ENCODE measurements around the gene METTL16.

The METTL16 gene

DNA sequence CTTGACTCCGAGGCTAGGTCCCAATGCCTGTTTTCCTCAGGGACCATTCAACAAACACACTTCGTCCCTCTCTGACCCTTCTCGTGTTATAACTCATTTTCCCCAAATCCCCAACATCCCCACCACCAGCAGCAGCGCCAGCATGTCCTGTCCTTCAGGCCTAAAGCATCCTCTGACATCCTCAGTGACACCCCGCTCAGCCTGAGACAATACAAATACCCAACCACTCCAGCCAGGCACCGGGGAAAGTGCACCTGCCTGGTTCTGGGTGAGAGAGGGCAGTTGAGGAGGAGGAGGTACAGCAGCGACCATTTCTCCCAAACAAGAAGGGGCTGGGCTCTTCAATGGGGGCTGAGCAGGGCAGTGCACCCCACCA, 115.5 kb downstream of the METTL16 start:
- no peak for DNase-seq (ENCODE audit: low read depth in 2 of 2)

DNA sequence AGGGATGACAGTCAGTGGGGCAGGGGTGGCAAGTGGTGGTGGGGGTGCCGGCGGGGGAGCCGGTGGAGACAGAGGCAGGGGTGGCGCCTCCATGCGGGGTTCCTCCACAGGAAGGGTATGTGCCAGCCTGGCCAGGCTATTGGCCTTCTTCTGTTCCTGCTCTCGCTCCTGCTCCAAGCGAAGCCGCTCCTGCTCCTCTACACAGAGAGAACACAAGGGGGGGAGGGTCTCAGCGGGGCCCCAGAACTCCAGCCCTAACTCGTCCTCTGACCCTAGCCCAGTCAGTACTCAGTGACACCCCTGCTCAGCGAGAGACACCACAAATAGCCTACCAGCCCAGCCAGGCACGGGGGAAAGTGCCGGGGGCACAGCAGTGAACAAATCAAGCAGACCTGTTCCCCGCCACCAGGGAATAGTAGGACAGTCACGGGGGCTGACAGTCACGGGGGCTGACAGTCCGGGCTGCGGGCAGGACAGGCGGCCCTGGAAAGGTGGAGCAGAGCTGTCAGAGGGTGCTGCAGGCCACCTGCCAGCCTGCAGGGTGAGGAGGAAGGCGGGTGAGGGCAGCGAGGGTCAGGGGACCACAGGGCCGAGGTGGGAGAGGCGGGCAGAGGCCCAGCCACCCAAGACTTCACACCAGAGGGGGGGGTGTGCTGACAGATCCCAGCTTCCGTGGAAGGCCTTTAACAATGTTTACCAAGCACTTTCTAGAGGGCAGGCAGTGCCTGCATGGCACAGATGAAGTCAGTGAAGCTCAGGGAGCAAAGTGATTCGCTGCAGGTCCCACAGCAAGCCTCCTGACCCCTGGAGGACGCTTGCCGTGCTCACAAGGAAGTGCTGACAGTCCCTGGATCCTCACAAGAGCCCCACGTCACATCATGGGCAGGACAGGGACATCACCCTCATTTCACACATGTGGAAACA, 116.2 kb downstream of the METTL16 start:
- no peak for DNase-seq (ENCODE audit: low read depth in 2 of 2)

DNA sequence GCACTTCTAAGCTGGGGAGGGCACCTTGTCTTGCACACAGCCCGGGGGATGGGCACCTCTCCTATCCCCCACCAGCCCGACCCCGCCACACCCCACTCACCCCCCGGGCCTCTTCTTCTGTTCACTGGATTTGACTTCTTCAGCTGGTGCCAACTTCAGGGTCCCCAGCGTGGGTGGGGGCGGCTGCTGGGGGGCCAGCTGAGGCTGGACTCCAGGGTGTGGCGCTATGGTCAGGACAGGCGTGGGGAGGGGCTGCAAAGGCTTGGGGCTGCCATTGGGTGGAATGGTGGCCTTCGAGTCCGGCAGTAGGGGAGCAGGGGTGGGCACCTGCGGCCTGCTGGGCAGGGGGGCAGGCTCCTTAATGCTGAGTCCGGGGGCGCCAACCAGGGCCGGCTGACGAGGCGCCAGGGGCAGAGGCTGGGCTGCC, 116.9 kb downstream of the METTL16 start:
- DNase-seq (ENCODE audit: low read depth in 2 of 2): no peak

DNA sequence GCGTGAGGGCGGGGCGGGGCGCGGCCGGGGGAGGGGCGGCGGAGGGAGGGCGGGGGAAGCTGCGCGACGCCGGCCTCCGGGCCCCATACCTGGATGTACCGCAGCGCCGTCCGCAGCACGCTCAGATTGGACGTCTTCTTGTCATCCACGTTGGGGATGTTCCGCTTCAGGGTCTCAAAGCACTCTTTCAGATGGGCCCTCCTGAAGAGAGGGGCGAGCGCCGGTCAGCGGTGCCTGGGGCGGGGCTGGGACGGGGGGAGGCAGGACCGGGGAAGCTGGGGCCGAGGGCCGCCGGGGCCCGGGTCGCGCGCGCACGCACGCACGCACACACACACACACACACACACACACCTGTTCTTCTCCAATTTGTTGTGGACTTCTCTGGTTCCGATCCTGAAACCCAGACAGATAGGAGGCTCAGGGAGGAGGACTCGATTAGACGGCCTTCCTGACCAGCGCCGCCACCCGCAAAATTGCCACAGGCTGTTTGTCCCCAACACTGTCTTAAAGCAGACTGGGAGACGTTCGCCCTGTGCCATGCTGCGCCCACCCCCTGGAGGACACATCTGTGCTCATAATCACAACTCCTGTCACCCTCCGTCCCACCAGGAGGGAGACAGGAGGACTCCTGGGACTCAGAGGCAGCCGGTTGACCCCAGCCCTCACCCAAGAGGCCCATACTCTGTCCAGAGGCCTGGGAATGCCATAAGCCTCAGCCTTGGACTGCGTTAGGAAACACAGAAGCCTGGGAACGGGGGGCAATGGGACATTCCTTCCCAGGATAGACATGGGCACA, 117.5 kb downstream of the METTL16 start:
- no peak for DNase-seq (ENCODE audit: low read depth in 2 of 2)

DNA sequence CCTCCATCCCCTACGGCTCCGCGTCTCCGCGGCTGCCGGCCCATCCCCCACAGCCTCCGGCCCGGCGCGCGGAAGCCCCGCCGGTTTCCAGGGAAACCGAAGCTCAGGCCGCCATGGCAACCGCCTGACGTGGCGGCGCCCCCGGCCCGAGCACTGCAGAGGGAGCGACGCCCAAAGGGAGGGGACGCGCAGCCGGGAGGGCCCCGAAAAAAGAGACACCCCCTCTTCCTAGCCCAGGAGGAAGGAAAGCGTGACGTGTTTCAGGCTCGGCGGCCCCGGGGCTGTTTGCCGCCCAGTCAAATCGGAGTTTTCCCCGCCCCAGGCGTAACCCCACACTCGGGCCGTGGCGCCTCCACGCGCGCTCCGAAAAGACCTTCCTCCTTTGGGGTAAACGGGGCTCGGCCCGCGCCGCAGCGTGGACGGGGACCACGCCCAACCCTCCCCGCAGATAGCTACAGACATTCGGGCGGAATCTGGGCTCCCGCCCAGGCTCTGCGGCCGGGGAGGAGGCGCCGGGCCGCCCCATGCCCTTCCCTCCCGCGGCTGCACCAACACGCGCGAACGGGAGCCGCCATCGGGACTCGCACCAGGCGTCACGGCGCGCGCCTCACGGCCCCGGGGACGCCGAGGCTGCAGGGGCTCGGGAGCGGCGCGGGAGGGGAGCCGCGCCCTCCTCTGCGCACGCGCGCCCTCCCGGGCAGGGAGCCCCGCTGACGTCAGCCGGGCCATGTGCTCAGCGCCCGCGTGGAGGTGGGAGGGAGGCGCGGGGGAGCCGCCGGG, 118.3 kb downstream of the METTL16 start:
- DNase-seq (ENCODE audit: low read depth in 2 of 2): peak; percentile 86

DNA sequence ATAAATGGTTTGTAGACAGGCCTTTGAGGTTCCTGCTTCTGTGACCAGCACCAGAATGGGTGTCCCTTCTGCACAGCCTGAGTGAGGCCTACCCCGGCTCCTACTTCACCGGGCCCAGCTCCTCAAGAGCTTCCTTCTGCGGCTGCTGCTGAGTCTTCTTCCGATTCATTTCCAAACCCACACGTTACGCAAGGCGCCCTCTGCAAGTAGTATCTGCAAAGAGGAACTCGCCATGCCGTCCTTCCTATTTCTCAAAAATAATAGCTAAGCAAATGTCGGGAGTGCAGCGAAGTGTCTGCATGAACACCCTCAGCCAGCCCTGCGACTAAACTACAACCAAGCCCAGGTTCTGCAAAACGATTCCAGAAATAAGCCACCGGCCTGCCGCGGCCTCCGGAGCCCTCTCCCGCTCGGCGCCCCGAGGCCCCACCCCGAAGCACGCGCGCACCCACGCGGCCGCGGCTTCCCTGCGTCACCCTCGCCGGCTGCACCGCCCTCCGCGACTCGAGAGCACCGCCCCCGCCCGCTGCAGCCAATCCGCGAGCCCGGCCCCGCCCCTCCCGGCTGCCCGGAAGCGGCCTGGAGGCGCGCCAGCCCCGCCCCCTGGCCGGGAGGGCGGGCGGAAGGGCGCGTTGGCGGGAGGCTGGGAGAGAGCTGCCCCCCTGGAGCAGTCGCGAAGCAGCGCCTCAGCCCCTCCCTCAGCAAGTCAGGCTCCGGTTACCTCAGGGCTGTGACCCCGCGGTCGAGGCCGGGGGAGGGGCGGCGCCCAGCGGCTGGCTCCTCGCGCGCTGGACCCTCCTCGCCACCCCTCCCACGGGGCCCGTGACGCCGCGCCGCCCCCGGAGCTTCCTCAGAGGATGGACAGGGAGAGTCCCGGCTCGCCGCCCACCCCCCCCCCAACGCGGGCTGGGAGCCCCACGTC, 119.2 kb downstream of the METTL16 start:
- DNase-seq (ENCODE audit: low read depth in 2 of 2): peak; percentile 96 to 97

DNA sequence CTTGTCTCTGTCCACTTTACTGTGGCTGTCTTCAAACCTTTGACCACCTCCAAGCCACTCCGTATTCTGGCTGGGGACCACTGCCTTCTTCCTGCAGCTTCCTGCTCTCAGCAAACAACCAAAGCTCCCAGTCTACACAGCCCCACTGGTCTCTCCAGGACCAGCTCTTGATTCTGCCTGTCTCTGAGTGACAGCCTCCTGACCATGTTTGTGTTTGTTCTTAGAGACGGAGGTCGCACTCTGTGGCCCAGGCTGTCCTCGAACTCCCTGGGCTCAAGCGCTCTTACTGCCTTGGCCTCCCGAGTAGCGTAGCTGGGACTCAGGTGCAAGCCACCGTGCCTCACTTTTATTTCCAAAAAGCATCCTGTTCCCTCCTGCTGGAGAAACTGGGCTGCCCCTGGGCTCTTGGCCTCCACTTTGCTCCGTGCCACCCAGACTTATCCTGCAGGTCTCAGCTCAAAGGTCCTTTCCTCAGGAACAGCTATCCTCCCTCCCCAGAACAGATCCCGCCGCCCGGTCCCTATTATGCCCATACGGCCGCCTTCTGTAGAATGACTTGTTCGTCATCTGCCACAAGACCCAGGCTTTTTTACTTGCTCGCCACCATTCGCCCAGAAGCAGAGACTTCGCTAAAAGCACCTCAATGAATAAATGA, 120.0 kb downstream of the METTL16 start:
- DNase-seq (ENCODE audit: low read depth in 2 of 2): no peak

DNA sequence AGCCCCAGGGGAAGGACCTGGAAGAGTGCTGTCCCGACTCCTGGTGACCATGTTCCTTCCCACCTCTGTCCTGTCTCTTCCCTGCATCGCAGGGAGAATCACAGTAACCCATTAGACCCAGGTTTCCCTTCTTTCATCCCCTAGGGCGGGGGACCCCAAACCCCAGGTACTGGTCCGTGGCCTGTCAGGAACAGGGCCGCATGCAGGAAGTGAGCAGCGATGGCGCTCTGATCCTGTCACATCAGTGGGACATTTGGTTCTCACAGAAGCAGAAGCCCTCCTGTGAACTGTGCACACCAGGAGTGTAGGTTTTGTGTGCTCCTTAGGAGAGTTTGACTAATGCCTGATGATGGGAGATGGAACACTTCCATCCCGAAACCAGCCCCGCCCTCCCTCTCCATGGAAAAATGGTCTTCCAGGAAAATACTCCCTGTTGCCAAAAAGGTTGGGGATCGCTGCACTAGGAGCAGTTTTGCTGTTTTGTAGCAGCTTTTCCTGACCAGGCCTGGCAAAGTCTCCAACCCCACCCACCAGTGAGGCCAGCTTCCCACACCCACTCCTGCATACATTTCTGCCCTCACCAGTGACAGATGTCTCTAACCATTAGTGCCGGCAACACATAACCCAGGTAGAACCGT, 121.4 kb downstream of the METTL16 start:
- no peak for DNase-seq (ENCODE audit: low read depth in 2 of 2)

DNA sequence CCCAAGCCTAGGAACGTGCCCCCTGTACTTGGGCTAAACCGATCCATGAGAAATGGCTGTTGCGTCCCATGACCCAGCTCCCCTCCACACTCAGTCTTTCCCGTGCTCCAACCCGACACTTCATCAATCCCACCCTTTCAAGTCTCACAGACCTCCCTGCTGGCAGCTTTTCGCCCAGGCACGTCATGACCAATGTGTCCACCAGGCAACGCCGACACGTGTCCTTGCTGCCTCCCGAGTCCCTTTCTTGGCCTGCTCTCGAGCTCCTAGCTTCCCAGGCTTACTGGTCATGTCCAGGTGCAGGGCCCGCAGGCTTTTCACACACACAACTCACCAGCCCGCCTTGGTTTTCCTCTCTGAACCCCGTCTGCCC, 123.0 kb downstream of the METTL16 start:
- DNase-seq (ENCODE audit: low read depth in 2 of 2): no peak

DNA sequence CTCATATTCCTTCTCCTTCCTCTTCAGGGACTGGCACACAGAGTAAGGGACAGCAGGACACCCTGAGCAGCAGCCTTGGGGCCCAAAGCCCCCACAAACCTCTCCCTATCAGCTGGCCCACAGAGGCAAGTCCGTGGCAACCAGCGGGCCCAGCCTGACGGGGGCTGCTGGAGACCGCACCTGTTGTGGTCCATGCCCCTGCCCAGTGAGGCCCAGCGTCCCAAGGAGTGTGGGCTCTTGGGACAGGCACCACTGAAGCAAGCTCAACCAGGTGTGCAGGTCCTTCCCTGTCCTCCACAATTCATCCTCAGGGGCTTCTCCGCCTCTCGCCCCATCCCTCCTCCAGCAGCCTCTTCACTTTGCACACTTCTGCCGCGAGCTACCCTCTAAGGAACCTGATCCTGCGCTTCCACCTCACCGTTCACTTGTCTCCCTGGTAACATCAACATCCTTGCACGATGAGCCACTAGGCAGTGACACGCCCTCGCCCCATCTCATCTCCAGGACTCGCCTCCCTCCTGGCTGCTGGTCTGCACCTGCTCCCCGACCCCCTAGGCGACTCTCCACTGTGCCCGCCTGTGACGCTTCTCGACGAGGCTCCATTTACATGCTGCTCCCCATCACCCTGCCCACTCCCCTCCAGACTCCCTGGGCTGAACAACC, 123.5 kb downstream of the METTL16 start:
- no peak for DNase-seq (ENCODE audit: low read depth in 2 of 2)

DNA sequence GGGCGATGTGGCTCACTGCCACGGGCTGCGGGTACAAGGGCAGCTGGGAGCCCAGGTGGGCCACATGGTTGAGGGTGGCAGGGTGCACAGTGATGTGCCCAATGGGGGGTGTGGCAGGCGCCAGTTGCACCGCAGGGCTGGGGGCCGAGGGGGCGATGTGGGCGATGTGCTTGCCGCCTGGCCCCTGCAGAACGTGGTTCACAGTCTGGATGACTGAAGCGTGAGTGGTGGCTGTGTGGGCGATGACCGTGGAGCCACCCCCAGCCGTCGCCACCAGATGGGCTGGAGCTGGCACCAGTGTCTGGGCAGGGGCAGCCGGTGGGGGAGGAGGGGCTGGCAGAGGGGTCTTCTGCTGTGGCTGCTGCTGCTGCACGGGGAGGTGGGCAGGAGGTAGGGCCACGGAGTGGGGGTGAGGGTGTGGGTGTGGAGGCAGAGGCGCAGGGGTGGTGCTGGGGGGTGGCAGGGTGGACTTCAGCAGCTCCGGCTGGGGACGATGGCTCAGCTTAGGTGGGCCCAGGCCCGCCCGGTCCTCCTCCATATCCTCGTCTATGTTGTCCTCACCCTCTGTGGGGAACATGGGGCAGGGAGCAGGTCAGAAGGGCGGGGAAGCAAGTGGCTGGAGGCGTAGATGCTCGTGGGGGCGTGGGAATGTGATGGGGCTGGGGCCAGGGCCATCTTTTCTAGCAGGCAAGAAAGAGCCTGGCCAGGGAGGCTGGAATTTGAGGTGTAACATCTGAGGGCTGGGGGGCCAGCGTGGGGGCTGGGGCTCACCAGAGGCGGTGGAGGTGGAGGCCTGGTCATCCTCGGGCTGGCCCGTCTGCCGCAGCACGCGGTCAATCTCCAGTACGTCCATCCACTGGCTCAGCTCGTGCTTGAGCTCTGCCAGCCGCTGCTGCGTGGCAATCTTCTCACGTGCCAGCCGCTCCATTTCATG, 124.3 kb downstream of the METTL16 start:
- DNase-seq (ENCODE audit: low read depth in 2 of 2): no peak

DNA sequence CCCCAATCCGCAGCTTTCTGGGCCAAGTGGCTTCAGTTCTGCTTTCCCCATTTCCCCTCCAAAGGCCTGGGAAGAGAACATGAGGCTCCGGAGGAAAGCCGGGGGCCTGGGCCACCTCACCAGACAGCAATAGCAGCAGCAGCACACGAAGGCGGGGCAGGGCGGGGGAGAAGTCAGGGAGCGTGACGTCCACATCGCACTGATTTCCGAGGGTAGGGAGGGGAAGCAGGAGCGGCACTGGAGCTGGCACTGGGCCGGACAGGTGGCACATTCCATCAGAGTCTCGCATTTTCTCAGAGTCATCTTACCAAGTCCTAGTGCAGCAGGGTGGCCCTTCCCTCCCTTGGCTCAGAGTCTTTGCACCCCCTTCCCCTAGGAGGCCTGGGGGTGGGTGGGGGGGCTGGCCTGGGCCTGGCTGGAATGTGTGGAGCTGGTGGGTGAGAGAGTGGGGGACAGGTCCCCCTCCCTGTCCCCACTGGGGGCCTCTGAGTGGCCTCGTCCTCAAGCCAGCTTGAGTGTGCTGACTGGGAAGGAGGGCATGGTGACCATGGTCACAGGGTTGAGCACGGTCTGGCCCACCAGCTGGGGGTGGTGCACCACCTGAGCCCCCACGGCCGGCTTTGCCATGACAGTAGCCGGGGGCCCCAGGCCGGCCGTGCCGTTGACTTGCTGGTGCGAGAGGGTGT, 125.1 kb downstream of the METTL16 start:
- no peak for DNase-seq (ENCODE audit: low read depth in 2 of 2)

DNA sequence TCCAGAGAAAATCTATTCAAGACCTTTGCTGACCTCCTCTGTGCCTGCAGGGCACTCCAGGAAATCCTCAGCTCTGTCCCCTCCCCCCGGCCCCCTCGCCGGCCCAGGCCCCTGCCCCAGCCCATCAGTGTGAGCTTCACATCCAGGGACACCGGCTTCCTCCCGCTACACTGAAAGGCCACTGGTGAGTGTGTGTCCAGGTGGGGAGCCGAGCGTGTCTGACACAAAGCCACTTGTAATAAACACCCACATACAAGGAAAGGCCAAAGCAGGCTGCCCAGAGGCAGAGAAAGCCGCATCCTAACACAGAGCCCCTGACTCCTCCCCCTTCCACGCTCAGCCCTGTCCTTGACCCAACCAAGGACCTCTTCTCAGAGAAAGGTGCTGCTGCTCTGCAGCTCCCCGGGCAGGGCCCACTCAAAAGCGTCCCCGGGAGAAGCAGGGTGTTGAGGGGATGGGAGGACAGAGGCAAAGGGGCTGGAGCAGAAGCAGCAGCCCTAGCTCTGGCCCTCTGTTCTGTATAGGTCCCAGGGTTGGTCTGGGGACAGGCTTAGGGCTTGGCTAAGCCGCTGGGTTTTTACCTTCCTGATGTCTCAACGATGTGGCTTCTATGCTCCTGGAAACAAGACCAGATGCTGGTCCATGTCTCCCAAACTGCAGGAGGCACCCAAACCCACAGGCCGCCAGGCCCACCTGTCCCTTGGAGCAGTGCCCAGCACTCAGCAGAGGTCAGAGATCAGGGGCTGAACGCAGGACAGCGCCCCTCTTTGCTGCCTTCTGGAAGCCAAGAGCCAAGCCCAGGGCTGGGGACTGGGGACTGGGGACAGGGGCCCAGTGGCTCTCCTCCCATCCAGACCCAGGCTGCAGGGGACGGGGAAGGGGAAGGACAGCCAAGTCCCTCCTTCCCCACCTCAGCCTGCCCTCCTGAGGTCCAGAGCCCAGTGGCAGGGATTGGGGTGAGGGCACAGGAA, 126.2 kb downstream of the METTL16 start:
- DNase-seq (ENCODE audit: low read depth in 2 of 2): no peak

DNA sequence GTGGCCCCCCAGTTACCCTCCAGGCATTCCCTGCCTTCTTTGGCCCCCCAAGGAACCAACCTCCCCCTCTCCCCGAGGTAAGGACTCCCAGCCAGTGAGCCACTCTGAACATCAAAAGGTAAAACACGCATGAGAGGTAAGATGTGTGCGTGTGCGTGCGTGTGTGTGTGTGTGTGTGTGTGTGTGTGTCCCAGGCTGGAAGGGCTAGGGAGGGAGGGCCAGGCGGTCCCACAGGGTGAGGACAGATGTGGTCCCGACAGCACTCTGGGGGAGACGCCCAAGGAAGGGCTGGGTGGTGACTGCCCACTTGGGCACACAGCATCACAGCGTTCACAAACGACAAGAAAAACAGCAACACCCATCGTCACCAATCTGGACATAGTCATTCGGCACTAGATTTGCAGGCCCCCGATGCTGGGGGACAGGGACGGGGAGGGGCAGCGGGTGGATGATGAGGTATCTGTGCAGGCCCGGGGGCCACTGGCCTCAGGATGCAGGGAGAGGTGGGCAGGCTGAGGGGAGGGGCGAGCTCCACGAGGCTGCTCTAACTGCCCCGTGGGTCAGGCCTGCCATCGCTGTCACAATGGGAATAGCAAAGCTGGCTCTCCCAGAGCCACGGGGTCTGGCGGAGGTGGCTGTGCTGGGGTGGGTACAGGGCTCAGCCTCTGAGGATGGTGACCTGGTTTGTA, 127.1 kb downstream of the METTL16 start:
- DNase-seq (ENCODE audit: low read depth in 2 of 2): no peak

DNA sequence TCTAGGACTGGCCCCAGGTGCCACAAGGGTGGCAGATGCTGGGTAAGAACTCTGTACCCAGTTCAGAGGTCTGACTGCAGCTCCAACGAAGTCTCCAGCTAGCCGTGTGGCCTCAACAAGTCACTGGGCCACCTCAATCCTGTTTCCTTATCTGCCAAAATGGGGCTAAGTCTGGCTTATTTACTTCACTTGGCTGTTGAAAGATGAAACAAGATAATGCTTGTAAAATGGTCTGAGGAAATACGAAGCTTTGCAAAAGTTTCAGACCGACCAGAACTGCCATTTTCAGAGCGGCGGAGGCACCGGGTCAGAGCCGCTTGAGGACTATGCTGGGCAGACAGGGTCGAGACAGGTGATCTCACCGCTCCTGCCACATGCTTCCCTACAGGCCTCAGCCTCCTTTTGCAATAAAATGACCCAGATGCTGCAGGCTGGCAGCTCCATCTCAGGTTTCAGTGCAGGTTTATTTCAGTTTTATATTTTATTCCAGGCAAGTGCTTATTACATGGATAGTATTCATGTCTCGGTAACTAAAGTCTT, 128.0 kb downstream of the METTL16 start:
- DNase-seq (ENCODE audit: low read depth in 2 of 2): no peak
